HepG2 (cell line): Measurements from ENCODE around the gene KCNH1. TPM values are rescaled to one million over a fixed set of nuclear protein-coding genes. Genes with fewer than 3 reads are reported as not detected.

Experiments
- ATAC-seq: fragments of 200-7000 bp; cut with Tn5 transposase; 3 replicates; pipeline ENCODE4 v1.9.1; 2020; ENCODE audit warnings: mild to moderate bottlenecking, moderate library complexity
- BruUV-seq: library from RNA; stranded (reverse); fragments of 400-500 nt; replicated peaks from 2 replicates; lab custom pipeline; 2021; lab: Mats Ljungman, UMichigan
- CTCF ChIA-PET: fragments of 300-600 bp; formaldehyde crosslinking; extraction: SDS; loops from one replicate; lab custom pipeline; 2021; ENCODE audit warnings: low total read pairs, inconsistent platforms, low intra/inter-chr PET ratio; lab: Yijun Ruan, JAX
- POLR2A ChIA-PET: fragments of 350-600 bp; sonication (Branson Sonifier 250); formaldehyde crosslinking; loops from one replicate; lab custom pipeline; 2020; ENCODE audit warnings: antibody characterized with exemption, inconsistent platforms; lab: Yijun Ruan, JAX
- DNase-seq: peaks from one replicate; pipeline ENCODE4 v3.0.0-alpha.2; 2015; ENCODE audit warnings: low spot score
- FAIRE-seq: peaks from 3 replicates; lab custom pipeline; 2011; peaks lifted over from hg19 to GRCh38; lab: Jason Lieb, UNC
- H2AFZ ChIP-seq: one replicate; pipeline ENCODE4 v1.6.1; 2011; ENCODE audit warnings: low read length, inconsistent platforms
- H3K27ac ChIP-seq: fragments of 300-600 bp; 3 replicates; pipeline ENCODE4 v1.8.0; 2011; ENCODE audit warnings: mixed run types, mild to moderate bottlenecking, mixed read lengths, low read length, inconsistent platforms; ENCODE audit not compliant: insufficient read depth; ENCODE audit errors: extremely low read length
- H3K27me3 ChIP-seq, 2 experiments: fragments of 200-600 bp in 1 of 2; 2 replicates in 1 of 2; 3 replicates in 1 of 2; pipeline versions ENCODE4 v1.6.0 to v1.8.0; 2011; ENCODE audit warnings: low read length in 2 of 2, mild to moderate bottlenecking in 2 of 2, moderate library complexity in 2 of 2, inconsistent platforms in 1 of 2; ENCODE audit not compliant: insufficient read depth in 2 of 2, control insufficient read depth in 1 of 2
- H3K36me3 ChIP-seq, 2 experiments: fragments of 200-600 bp in 1 of 2; replicated peaks in 1 of 2; 2 replicates in 1 of 2; 3 replicates in 1 of 2; pipeline versions ENCODE4 v1.5.1 to v1.8.0; 2011; ENCODE audit warnings: low read length in 2 of 2, inconsistent platforms in 1 of 2; ENCODE audit not compliant: insufficient read depth in 2 of 2, control insufficient read depth in 1 of 2
- H3K4me1 ChIP-seq: 2 replicates; pipeline ENCODE4 v1.5.1; 2012; ENCODE audit warnings: low read length, inconsistent platforms; ENCODE audit not compliant: insufficient read depth
- H3K4me2 ChIP-seq: 2 replicates; pipeline ENCODE4 v1.6.0; 2011; ENCODE audit warnings: low read depth, low read length, inconsistent platforms
- H3K4me3 ChIP-seq, 3 experiments: fragments of 200-600 bp in 1 of 3; sonication (generic), shearing (Covaris generic) in 1 of 3; replicated peaks in 1 of 3; 2 replicates each; pipeline ENCODE4 v1.5.1; 2011 to 2016; ENCODE audit warnings: low read length in 3 of 3, inconsistent platforms in 2 of 3, low read depth in 2 of 3, mild to moderate bottlenecking in 2 of 3, control low read depth in 1 of 3, mixed read lengths in 1 of 3; ENCODE audit not compliant: insufficient read depth in 1 of 3
- H3K79me2 ChIP-seq: one replicate; pipeline ENCODE4 v1.6.1; 2011; ENCODE audit warnings: low read length, inconsistent platforms; ENCODE audit not compliant: insufficient read depth
- H3K9ac ChIP-seq: 2 replicates; pipeline ENCODE4 v1.6.0; 2011; ENCODE audit warnings: mild to moderate bottlenecking, low read depth, low read length, inconsistent platforms; ENCODE audit not compliant: insufficient read depth
- H3K9me3 ChIP-seq: 2 replicates; pipeline ENCODE4 v1.5.1; 2012; ENCODE audit warnings: mild to moderate bottlenecking, low read length
- H4K20me1 ChIP-seq: 2 replicates; pipeline ENCODE4 v1.6.0; 2011; ENCODE audit warnings: inconsistent platforms, mild to moderate bottlenecking, low read length, moderate library complexity; ENCODE audit not compliant: insufficient read depth
- RXRA ChIP-seq: sonication (generic); formaldehyde crosslinking; IDR thresholded peaks from 2 replicates; pipeline ENCODE4 v1.5.1; 2020; ENCODE audit warnings: missing genetic modification reagents
- ZKSCAN1 ChIP-seq: fragments of 150-350 bp; IDR thresholded peaks from 2 replicates; pipeline ENCODE4 v1.6.1; 2014; ENCODE audit warnings: low read length
- ZMYM3 ChIP-seq: sonication (generic); formaldehyde crosslinking; IDR thresholded peaks from 2 replicates; pipeline ENCODE4 v1.5.1; 2020; ENCODE audit warnings: mild to moderate bottlenecking, missing genetic modification reagents
- ZNF207 ChIP-seq: fragments of 450-650 bp; IDR thresholded peaks from 2 replicates; pipeline ENCODE4 v1.6.1; 2016; ENCODE audit warnings: antibody characterized with exemption, borderline replicate concordance
- ZNF460 ChIP-seq: sonication (generic); formaldehyde crosslinking; IDR thresholded peaks from 2 replicates; pipeline ENCODE4 v1.5.1; 2020; ENCODE audit warnings: missing genetic modification reagents, mild to moderate bottlenecking, borderline replicate concordance
- in situ Hi-C: cut with HindIII; loops from 2 replicates; pipeline ENCODE4 v1.10.0; 2017; ENCODE audit warnings: low pct_unique_long_range_greater_than_20kb; ENCODE audit not compliant: extremely low pct_ligation_motif_present
- intact Hi-C: fragments of 100-400 bp; cut with micrococcal nuclease; formaldehyde crosslinking; loops from one replicate; pipeline ENCODE4 v1.10.0; 2022; ENCODE audit not compliant: unreplicated experiment
- polyA plus RNA-seq, 8 experiments: library from polyadenylated mRNA; depleted of rRNA in 3 of 8; stranded (reverse) in 7 of 8; unstranded in 1 of 8; fragments of >200 nt; fragmentation: Illumina TruSeq in 4 of 8; extraction: Trizol in 4 of 8; gene quantifications; 2 replicates each; pipeline versions ENCODE4 v1.2.1 to v1.2.3, GENCODE V29; 2011 to 2016; ENCODE audit warnings: low read depth in 4 of 8, missing spikeins in 1 of 8, mixed read lengths in 1 of 8; ENCODE audit not compliant: insufficient read depth in 1 of 8
- total RNA-seq, 5 experiments: library from RNA; depleted of rRNA; stranded (reverse); fragments of >200 nt; fragmentation: Illumina TruSeq; extraction: Trizol; gene quantifications; 2 replicates each; pipeline ENCODE4 v1.2.3, GENCODE V29; 2016; ENCODE audit warnings: low read depth in 1 of 5
- TF ChIP-seq, protein P1 (sequence below): sonication (generic); formaldehyde crosslinking; IDR thresholded peaks from 2 replicates; pipeline ENCODE4 v1.4.0; 2020; ENCODE audit warnings: mild to moderate bottlenecking, missing genetic modification reagents
- TF ChIP-seq, protein P2 (sequence below): sonication (generic); formaldehyde crosslinking; IDR thresholded peaks from 2 replicates; pipeline ENCODE4 v1.4.0; 2020; ENCODE audit warnings: missing genetic modification reagents, borderline replicate concordance
- TF ChIP-seq, protein P3 (sequence below): sonication (generic); formaldehyde crosslinking; IDR thresholded peaks from 2 replicates; pipeline ENCODE4 v1.5.0; 2020; ENCODE audit warnings: missing genetic modification reagents
- TF ChIP-seq, protein P4 (sequence below): sonication (generic); formaldehyde crosslinking; IDR thresholded peaks from 2 replicates; pipeline ENCODE4 v1.8.0; 2022; ENCODE audit warnings: missing genetic modification reagents, low read depth, mild to moderate bottlenecking, borderline replicate concordance
- TF ChIP-seq, protein P5 (sequence below): IDR thresholded peaks from 2 replicates; pipeline ENCODE4 v1.4.0; 2020; ENCODE audit warnings: mild to moderate bottlenecking, missing genetic modification reagents

KCNH1 gene
- total and polyA plus RNA-seq, 2 of the 13 experiments (the other 11 are each of a cell fraction or from before 2014, with no cell fraction given) = not detected

DNA sequence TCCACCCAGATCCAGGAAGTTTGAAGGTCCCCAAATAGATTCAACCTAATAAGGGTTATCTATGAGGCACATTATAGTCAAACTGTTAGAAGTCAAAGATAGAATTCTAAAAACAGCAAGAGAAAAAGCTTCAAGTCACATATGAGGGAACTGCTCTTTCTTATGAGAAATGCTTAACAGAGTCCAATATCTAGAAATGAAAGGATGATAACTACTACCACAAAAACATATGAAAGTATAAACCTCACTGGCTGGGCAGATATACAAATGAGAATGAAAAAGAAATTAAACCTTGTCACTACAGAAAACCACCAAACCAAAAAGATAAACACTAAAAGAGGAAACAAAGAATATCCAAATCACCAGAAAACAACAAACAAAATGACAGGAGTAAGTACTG is 201.8 kb downstream of the KCNH1 start:
- BruUV-seq = no TSS peak
- FAIRE-seq = no peak
- H3K27ac ChIP-seq = no peak overlapping the region
- no peak overlapping the region for H2AFZ ChIP-seq
- TF ChIP-seq ZNF460 (no peak), RXRA (CRISPR knock-in tag) (no peak), ZKSCAN1 (no peak), ZMYM3 (no peak), ZNF207 (no peak)
- TF ChIP-seq, protein P1, sequence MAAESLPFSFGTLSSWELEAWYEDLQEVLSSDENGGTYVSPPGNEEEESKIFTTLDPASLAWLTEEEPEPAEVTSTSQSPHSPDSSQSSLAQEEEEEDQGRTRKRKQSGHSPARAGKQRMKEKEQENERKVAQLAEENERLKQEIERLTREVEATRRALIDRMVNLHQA (CRISPR knock-in tag) = no peak
- TF ChIP-seq, protein P2, sequence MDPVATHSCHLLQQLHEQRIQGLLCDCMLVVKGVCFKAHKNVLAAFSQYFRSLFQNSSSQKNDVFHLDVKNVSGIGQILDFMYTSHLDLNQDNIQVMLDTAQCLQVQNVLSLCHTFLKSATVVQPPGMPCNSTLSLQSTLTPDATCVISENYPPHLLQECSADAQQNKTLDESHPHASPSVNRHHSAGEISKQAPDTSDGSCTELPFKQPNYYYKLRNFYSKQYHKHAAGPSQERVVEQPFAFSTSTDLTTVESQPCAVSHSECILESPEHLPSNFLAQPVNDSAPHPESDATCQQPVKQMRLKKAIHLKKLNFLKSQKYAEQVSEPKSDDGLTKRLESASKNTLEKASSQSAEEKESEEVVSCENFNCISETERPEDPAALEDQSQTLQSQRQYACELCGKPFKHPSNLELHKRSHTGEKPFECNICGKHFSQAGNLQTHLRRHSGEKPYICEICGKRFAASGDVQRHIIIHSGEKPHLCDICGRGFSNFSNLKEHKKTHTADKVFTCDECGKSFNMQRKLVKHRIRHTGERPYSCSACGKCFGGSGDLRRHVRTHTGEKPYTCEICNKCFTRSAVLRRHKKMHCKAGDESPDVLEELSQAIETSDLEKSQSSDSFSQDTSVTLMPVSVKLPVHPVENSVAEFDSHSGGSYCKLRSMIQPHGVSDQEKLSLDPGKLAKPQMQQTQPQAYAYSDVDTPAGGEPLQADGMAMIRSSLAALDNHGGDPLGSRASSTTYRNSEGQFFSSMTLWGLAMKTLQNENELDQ (CRISPR knock-in tag) = no peak
- TF ChIP-seq, protein P3, sequence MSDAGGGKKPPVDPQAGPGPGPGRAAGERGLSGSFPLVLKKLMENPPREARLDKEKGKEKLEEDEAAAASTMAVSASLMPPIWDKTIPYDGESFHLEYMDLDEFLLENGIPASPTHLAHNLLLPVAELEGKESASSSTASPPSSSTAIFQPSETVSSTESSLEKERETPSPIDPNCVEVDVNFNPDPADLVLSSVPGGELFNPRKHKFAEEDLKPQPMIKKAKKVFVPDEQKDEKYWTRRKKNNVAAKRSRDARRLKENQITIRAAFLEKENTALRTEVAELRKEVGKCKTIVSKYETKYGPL (CRISPR knock-in tag) = no peak
- TF ChIP-seq, protein P4, sequence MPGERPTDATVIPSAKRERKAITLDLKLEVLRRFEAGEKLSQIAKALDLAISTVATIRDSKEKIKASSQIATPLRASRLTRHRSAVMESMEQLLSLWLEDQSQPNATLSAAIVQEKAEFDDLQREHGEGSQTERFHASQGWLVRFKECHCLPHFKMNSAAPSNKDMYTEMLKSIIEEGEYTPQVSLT (CRISPR knock-in tag) = no peak
- TF ChIP-seq, protein P5, sequence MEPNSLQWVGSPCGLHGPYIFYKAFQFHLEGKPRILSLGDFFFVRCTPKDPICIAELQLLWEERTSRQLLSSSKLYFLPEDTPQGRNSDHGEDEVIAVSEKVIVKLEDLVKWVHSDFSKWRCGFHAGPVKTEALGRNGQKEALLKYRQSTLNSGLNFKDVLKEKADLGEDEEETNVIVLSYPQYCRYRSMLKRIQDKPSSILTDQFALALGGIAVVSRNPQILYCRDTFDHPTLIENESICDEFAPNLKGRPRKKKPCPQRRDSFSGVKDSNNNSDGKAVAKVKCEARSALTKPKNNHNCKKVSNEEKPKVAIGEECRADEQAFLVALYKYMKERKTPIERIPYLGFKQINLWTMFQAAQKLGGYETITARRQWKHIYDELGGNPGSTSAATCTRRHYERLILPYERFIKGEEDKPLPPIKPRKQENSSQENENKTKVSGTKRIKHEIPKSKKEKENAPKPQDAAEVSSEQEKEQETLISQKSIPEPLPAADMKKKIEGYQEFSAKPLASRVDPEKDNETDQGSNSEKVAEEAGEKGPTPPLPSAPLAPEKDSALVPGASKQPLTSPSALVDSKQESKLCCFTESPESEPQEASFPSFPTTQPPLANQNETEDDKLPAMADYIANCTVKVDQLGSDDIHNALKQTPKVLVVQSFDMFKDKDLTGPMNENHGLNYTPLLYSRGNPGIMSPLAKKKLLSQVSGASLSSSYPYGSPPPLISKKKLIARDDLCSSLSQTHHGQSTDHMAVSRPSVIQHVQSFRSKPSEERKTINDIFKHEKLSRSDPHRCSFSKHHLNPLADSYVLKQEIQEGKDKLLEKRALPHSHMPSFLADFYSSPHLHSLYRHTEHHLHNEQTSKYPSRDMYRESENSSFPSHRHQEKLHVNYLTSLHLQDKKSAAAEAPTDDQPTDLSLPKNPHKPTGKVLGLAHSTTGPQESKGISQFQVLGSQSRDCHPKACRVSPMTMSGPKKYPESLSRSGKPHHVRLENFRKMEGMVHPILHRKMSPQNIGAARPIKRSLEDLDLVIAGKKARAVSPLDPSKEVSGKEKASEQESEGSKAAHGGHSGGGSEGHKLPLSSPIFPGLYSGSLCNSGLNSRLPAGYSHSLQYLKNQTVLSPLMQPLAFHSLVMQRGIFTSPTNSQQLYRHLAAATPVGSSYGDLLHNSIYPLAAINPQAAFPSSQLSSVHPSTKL (CRISPR knock-in tag) = no peak
- POLR2A ChIA-PET = no interaction called here
- no peaks in the 10 kb centered on the region for H3K27me3 ChIP-seq
- no peaks in the 10 kb centered on the region for H3K36me3 ChIP-seq
- H3K4me3 ChIP-seq = no peak overlapping the region
- in situ Hi-C loops = no loop called here
- intact Hi-C loops = no loop called here
- no peak for ATAC-seq
- H3K9ac ChIP-seq = no peak overlapping the region
- H3K9me3 ChIP-seq = no peaks in the 10 kb centered on the region
- H3K4me1 ChIP-seq = no peaks in the 10 kb centered on the region
- CTCF ChIA-PET = no interaction called here
- H3K79me2 ChIP-seq = no peaks in the 10 kb centered on the region
- H4K20me1 ChIP-seq = no peaks in the 10 kb centered on the region
- no peak for DNase-seq
- H3K4me2 ChIP-seq = no peak overlapping the region
